CD4-positive, alpha-beta memory T cell (primary cell): ENCODE results near the gene PNMT. TPM values are rescaled to one million over a fixed set of nuclear protein-coding genes. Genes with fewer than 3 reads are reported as not detected.

Experiments used
- CTCF ChIA-PET: fragments of 350-600 bp; sonication (Branson Sonifier 250); formaldehyde crosslinking; loops from one replicate; lab custom pipeline; 2021; ENCODE audit warnings: inconsistent platforms; ENCODE audit not compliant: partially characterized antibody; lab: Charles Lee
- POLR2A ChIA-PET: fragments of 350-600 bp; sonication (Branson Sonifier 250); formaldehyde crosslinking; loops from one replicate; lab custom pipeline; 2021; ENCODE audit not compliant: partially characterized antibody; lab: Charles Lee
- DNase-seq, 5 donors: peaks; one replicate each; pipeline versions ENCODE4 v3.0.0 to v3.0.0-alpha.2; 2020 to 2022; ENCODE audit warnings: mixed read lengths in 1 of 5
- H3K27ac ChIP-seq: one replicate; pipeline ENCODE4 v1.7.0; 2013; ENCODE audit warnings: low read depth, low read length
- H3K27me3 ChIP-seq: 2 replicates; pipeline ENCODE4 v1.7.0; 2013; ENCODE audit warnings: mild to moderate bottlenecking, low read length, moderate library complexity; ENCODE audit not compliant: insufficient read depth
- H3K36me3 ChIP-seq: 2 replicates; pipeline ENCODE4 v1.7.0; 2013; ENCODE audit warnings: mild to moderate bottlenecking, low read length, moderate library complexity; ENCODE audit not compliant: insufficient read depth
- H3K4me1 ChIP-seq: 2 replicates; pipeline ENCODE4 v1.7.0; 2013; ENCODE audit warnings: mild to moderate bottlenecking, low read length, moderate library complexity; ENCODE audit not compliant: insufficient read depth
- H3K4me3 ChIP-seq, 2 donors: one replicate each; pipeline ENCODE4 v1.7.0; 2013; ENCODE audit warnings: low read length in 2 of 2, mild to moderate bottlenecking in 1 of 2
- H3K9me3 ChIP-seq, 2 donors: one replicate each; pipeline ENCODE4 v1.7.0; 2013; ENCODE audit warnings: low read length in 2 of 2, control low read depth in 1 of 2; ENCODE audit not compliant: control insufficient read depth in 1 of 2
- H3K27ac Mint-ChIP-seq, 7 donors: one replicate each; pipeline ENCODE4 v1.8.0; 2020 to 2021; ENCODE audit warnings: mixed read lengths in 7 of 7, mild to moderate bottlenecking in 6 of 7, inconsistent platforms in 3 of 7, moderate library complexity in 3 of 7
- H3K27me3 Mint-ChIP-seq, 2 donors: one replicate each; pipeline ENCODE4 v1.8.0; 2020 to 2021; ENCODE audit warnings: mixed read lengths in 2 of 2
- H3K36me3 Mint-ChIP-seq, 2 donors: one replicate each; pipeline ENCODE4 v1.8.0; 2020 to 2021; ENCODE audit warnings: mixed read lengths in 2 of 2, inconsistent platforms in 1 of 2, mild to moderate bottlenecking in 1 of 2
- H3K4me1 Mint-ChIP-seq, 4 donors: one replicate each; pipeline ENCODE4 v1.8.0; 2020 to 2021; ENCODE audit warnings: mixed read lengths in 4 of 4, mild to moderate bottlenecking in 1 of 4
- H3K4me3 Mint-ChIP-seq, 8 donors: one replicate each; pipeline ENCODE4 v1.8.0; 2020 to 2021; ENCODE audit warnings: mixed read lengths in 8 of 8, mild to moderate bottlenecking in 7 of 8, moderate library complexity in 6 of 8, inconsistent platforms in 3 of 8
- H3K9me3 Mint-ChIP-seq, 8 donors: one replicate each; pipeline ENCODE4 v1.8.0; 2020 to 2021; ENCODE audit warnings: mixed read lengths in 8 of 8, mild to moderate bottlenecking in 5 of 8, inconsistent platforms in 3 of 8, moderate library complexity in 1 of 8
- intact Hi-C: fragments of 100-400 bp; cut with micrococcal nuclease; formaldehyde crosslinking; loops from one replicate; pipeline ENCODE4 v1.15.1; 2023
- polyA plus RNA-seq, 2 donors: library from polyadenylated mRNA; unstranded; fragments of 300-500 nt; fragmentation: Illumina TruSeq; gene quantifications; one replicate each; pipeline ENCODE4 v1.2.3, GENCODE V29; 2021
- total RNA-seq, 2 experiments: library from RNA; stranded (reverse); gene quantifications; one replicate each; pipeline ENCODE4 v1.2.3, GENCODE V29; 2021

PNMT gene
- total and polyA plus RNA-seq, 4 experiments from 2014 or later = 0.55 TPM; not detected in 3

DNA sequence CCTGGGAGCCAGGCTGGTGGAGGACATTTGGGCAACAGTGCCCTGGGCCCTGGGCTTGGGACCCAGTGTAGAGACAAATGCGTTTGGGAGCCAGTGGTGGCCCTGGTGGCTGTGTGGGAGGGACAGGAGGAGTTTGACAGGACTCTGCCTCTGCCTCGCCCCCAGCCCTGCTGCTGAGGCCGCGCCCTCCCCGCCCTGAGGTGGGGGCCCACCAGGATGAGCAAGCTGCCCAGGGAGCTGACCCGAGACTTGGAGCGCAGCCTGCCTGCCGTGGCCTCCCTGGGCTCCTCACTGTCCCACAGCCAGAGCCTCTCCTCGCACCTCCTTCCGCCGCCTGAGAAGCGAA lies 15.0 kb upstream of the PNMT start:
- Mint-ChIP-seq H3K27ac (peak overlapping the region in 1 of 7 donors; percentile 78), H3K4me3 (no peak overlapping the region), H3K27me3 (no peaks in the 10 kb centered on the region), H3K4me1 (peaks cover 24 to 58% (median 29%) of the 10 kb centered on the region in 4 donors), H3K36me3 (peaks cover 4 to 35% of the 10 kb centered on the region in 2 donors), H3K9me3 (peaks cover 0 to 4% (median 0%) of the 10 kb centered on the region in 8 donors)
- H3K4me3 ChIP-seq = no peak overlapping the region
- peaks cover 19% of the 10 kb centered on the region for H3K36me3 ChIP-seq
- no peak for DNase-seq
- H3K4me1 ChIP-seq = peaks cover 10% of the 10 kb centered on the region
- H3K9me3 ChIP-seq = no peaks in the 10 kb centered on the region
- intact Hi-C loops = no loop called here
- H3K27me3 ChIP-seq = no peaks in the 10 kb centered on the region
- no peak overlapping the region for H3K27ac ChIP-seq
- ChIA-PET CTCF (interaction anchor here (0.7 to 7.2 kb wide), 25 partner anchors 9 to 558 kb away, joined by 3 to 102 read pairs (median 5); partner anchors contain the start of genes IKZF3, MIEN1, PGAP3 and PNMT), POLR2A (interaction anchor here (0.6 to 1.8 kb wide), 7 partner anchors 13 to 566 kb away, joined by 3 to 5 read pairs (median 3); partner anchors contain the start of genes IKZF3, PGAP3 and WIPF2)

DNA sequence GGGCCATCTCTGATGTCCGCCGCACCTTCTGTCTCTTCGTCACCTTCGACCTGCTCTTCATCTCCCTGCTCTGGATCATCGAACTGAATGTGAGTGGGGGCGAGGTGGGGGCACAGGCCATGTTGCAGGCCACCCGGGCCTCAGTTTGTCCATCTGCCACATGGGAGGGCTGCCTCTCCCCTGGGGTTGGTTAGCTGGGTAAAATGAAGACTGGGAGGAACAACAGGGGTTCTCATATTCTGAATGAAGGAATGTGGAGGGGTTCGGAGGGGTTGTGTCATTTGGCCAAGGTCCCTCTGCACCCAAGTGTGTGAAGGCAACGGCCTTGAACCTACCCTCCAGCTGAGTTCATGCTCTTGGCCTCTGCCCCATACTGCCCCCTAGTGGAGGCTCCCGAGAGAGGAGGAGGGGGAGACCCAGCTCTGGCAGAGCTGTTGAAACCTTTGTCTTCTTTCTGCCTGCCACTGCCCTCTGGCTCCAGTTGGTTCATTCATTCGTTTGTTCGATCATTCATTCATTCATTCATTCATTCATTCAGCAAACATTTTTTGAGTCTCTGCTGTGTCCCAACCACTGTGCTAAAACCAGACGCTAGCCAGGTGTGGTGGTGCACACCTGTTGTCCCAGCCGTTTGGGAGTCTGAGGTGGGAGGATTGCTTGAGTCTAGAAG lies 14.5 kb upstream of the PNMT start:
- Histone ChIP-seq H3K4me1 (peaks cover 10% of the 10 kb centered on the region), H3K36me3 (peaks cover 24% of the 10 kb centered on the region), H3K27ac (no peak overlapping the region), H3K4me3 (no peak overlapping the region), H3K9me3 (no peaks in the 10 kb centered on the region), H3K27me3 (no peaks in the 10 kb centered on the region)
- peaks cover 0 to 4% (median 0%) of the 10 kb centered on the region in 8 donors for H3K9me3 Mint-ChIP-seq
- H3K27ac Mint-ChIP-seq = peak overlapping the region in 3 of 7 donors; percentile 69 to 78 (median 78)
- H3K36me3 Mint-ChIP-seq = peaks cover 4 to 38% of the 10 kb centered on the region in 2 donors
- H3K4me3 Mint-ChIP-seq = no peak overlapping the region
- intact Hi-C loops = no loop called here
- no peaks in the 10 kb centered on the region for H3K27me3 Mint-ChIP-seq
- CTCF ChIA-PET = interaction anchor here (0.6 to 7.2 kb wide), 30 partner anchors 8 to 557 kb away, joined by 3 to 102 read pairs (median 4); partner anchors contain the start of genes IKZF3, MIEN1, PGAP3 and PNMT
- H3K4me1 Mint-ChIP-seq = peaks cover 24 to 55% (median 27%) of the 10 kb centered on the region in 4 donors
- POLR2A ChIA-PET = interaction anchor here (0.6 to 1.8 kb wide), 7 partner anchors 12 to 211 kb away, joined by 3 to 5 read pairs (median 3); partner anchors contain the start of genes IKZF3, MIEN1 and PGAP3
- DNase-seq = peak; percentile 65 to 75 (median 73)

DNA sequence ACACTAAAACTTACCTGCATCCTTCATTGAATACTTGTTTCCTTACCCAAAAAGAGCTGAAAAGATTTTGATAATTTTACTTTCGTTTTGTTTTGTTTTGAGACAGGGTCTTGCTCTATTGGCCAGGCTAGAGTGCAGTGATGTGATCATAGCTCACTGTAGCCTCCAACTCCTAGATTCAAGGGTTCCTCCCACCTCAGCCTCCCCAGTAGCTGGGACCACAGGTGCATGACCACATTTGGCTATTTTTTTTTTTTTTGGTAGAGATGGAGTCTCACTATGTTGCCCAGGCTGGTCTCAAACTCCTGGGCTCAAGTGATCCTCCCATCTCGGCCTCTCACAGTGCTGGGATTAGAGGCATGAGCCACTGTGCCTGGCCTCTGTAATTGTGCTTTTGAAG lies 13.1 kb upstream of the PNMT start:
- Mint-ChIP-seq H3K4me1 (peaks cover 18 to 45% (median 23%) of the 10 kb centered on the region in 4 donors), H3K27me3 (no peaks in the 10 kb centered on the region), H3K9me3 (peaks cover 0 to 4% (median 0%) of the 10 kb centered on the region in 8 donors), H3K27ac (peak overlapping the region in 1 of 7 donors; percentile 55), H3K4me3 (no peak overlapping the region), H3K36me3 (peaks cover under 1 to 39% of the 10 kb centered on the region in 2 donors)
- Histone ChIP-seq H3K9me3 (no peaks in the 10 kb centered on the region), H3K27ac (no peak overlapping the region), H3K27me3 (no peaks in the 10 kb centered on the region), H3K4me3 (no peak overlapping the region), H3K4me1 (peaks cover 10% of the 10 kb centered on the region), H3K36me3 (peaks cover 33% of the 10 kb centered on the region)
- ChIA-PET CTCF (interaction anchor here (0.7 to 7.2 kb wide), 23 partner anchors 10 to 410 kb away, joined by 3 to 102 read pairs (median 5); partner anchors contain the start of genes IKZF3, MIEN1, PNMT and STARD3), POLR2A (interaction anchor here (1.2 to 1.8 kb wide), 2 partner anchors 15 to 35 kb away, joined by 3 to 5 read pairs; no protein-coding TSS in a partner anchor)
- no peak for DNase-seq
- intact Hi-C loops = no loop called here

DNA sequence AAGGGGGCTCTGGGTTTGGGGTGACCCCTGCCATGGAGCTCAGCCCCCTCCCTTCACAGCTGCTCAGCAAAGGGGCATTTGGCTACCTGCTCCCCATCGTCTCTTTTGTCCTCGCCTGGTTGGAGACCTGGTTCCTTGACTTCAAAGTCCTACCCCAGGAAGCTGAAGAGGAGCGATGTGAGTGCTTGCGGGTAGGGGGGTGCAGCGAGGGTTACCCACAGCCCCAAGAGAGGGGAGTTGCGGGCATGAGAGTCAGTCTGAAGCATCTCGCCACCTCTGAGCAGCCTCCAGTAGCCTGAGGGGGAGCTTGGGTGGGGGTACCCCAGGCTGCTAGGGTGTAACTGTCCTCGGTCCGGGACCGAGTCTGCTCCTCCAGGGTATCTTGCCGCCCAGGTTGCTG lies 9.9 kb upstream of the PNMT start:
- peaks cover 55% of the 10 kb centered on the region for H3K36me3 ChIP-seq
- intact Hi-C loops = no loop called here

GRCh38 chr17:39658760-39659159 lies 9.5 kb upstream of the PNMT start:
- Mint-ChIP-seq H3K27ac (peak overlapping the region in 1 of 7 donors; percentile 48), H3K9me3 (no peaks in the 10 kb centered on the region), H3K27me3 (no peaks in the 10 kb centered on the region), H3K4me3 (no peak overlapping the region), H3K4me1 (peaks cover 3 to 19% (median 5%) of the 10 kb centered on the region in 4 donors), H3K36me3 (peaks cover 8 to 51% of the 10 kb centered on the region in 2 donors)
- ChIA-PET POLR2A (no interaction called here), CTCF (no interaction called here)
- Histone ChIP-seq H3K4me3 (no peak overlapping the region), H3K27me3 (no peaks in the 10 kb centered on the region), H3K27ac (no peak overlapping the region), H3K9me3 (no peaks in the 10 kb centered on the region), H3K4me1 (peaks cover under 1% of the 10 kb centered on the region), H3K36me3 (peaks cover 55% of the 10 kb centered on the region)
- intact Hi-C loops = no loop called here
- no peak for DNase-seq

More for the DNA sequence above, 9.9 kb upstream of the PNMT start:
- Histone ChIP-seq H3K4me3 (no peak overlapping the region), H3K27ac (no peak overlapping the region), H3K9me3 (no peaks in the 10 kb centered on the region), H3K27me3 (no peaks in the 10 kb centered on the region), H3K4me1 (peaks cover 5% of the 10 kb centered on the region)
- no peak for DNase-seq
- Mint-ChIP-seq H3K27ac (no peak overlapping the region), H3K9me3 (no peaks in the 10 kb centered on the region), H3K4me3 (no peak overlapping the region), H3K36me3 (peaks cover 8 to 53% of the 10 kb centered on the region in 2 donors), H3K4me1 (peaks cover 4 to 23% (median 7%) of the 10 kb centered on the region in 4 donors), H3K27me3 (no peaks in the 10 kb centered on the region)
- CTCF ChIA-PET = no interaction called here
- POLR2A ChIA-PET = no interaction called here

- Histone ChIP-seq H3K4me1 (no peaks in the 10 kb centered on the region), H3K9me3 (no peaks in the 10 kb centered on the region), H3K27me3 (no peaks in the 10 kb centered on the region), H3K4me3 (no peak overlapping the region), H3K36me3 (peaks cover 55% of the 10 kb centered on the region), H3K27ac (no peak overlapping the region)
- H3K27ac Mint-ChIP-seq = peak overlapping the region in 1 of 7 donors; percentile 12
- DNase-seq = no peak
- peaks cover 8 to 50% of the 10 kb centered on the region in 2 donors for H3K36me3 Mint-ChIP-seq
- CTCF ChIA-PET = interaction anchor here (1.1 to 1.6 kb wide), 2 partner anchors 9 to 36 kb away, joined by 3 to 8 read pairs; partner anchors contain the start of gene PNMT
- POLR2A ChIA-PET = no interaction called here
- no peaks in the 10 kb centered on the region for H3K27me3 Mint-ChIP-seq
- intact Hi-C loops = no loop called here
- no peaks in the 10 kb centered on the region for H3K9me3 Mint-ChIP-seq
- H3K4me1 Mint-ChIP-seq = peaks cover 3 to 15% (median 4%) of the 10 kb centered on the region in 4 donors
- no peak overlapping the region for H3K4me3 Mint-ChIP-seq
These were observed 8.8 kb upstream of the PNMT start for GRCh38 chr17:39659279-39660010.
